K562 (cell line): ENCODE data around the gene ATP6V0A1. TPM values are rescaled to one million over a fixed set of nuclear protein-coding genes. Genes with fewer than 3 reads are reported as not detected.

Experiments
- ATAC-seq: fragments of 200-7000 bp; cut with Tn5 transposase; 3 replicates; pipeline ENCODE4 v1.9.1; 2020; ENCODE audit warnings: moderate library complexity
- BruUV-seq: library from RNA; stranded (reverse); fragments of 400-500 nt; replicated peaks from 2 replicates; lab custom pipeline; 2021; lab: Mats Ljungman, UMichigan
- CTCF ChIA-PET: fragments of 300-600 bp; formaldehyde crosslinking; extraction: SDS; loops from one replicate; lab custom pipeline; 2021; ENCODE audit warnings: low intra/inter-chr PET ratio; lab: Yijun Ruan, JAX
- POLR2A ChIA-PET: fragments of 300-600, 350-650 bp; sonication (Branson Sonifier 250); formaldehyde crosslinking; extraction: SDS; loops from one replicate; lab custom pipeline; 2021; ENCODE audit warnings: antibody characterized with exemption, inconsistent platforms; lab: Yijun Ruan, JAX
- DNase-seq, 4 experiments: peaks; one replicate each; pipeline versions ENCODE4 v3.0.0 to v3.0.0-alpha.2; 2011 to 2018; ENCODE audit warnings: low spot score in 3 of 4, mixed read lengths in 3 of 4; ENCODE audit errors: extremely low read depth in 1 of 4
- FAIRE-seq: peaks from 2 replicates; lab custom pipeline; 2011; peaks lifted over from hg19 to GRCh38; lab: Jason Lieb, UNC
- H2AFZ ChIP-seq: 2 replicates; pipeline ENCODE4 v1.6.0; 2011; ENCODE audit warnings: low read depth, low read length, control low read depth, inconsistent platforms
- H3K27ac ChIP-seq: fragments of 200-600 bp; 3 replicates; pipeline ENCODE4 v1.8.0; 2011; ENCODE audit warnings: low read depth, mild to moderate bottlenecking, control low read depth, inconsistent platforms, low read length, moderate library complexity, mixed read lengths; ENCODE audit errors: extremely low read depth
- H3K27me3 ChIP-seq, 2 experiments: fragments of 300-600 bp in 1 of 2; 2 replicates in 1 of 2; 3 replicates in 1 of 2; pipeline versions ENCODE4 v1.6.0 to v1.8.0; 2011; ENCODE audit warnings: inconsistent platforms in 2 of 2, low read length in 2 of 2, mild to moderate bottlenecking in 1 of 2, mixed read lengths in 1 of 2, moderate library complexity in 1 of 2; ENCODE audit not compliant: control insufficient read depth in 2 of 2, insufficient read depth in 2 of 2
- H3K36me3 ChIP-seq: fragments of 300-600 bp; 3 replicates; pipeline ENCODE4 v1.8.0; 2011; ENCODE audit warnings: mild to moderate bottlenecking, low read length, inconsistent platforms; ENCODE audit not compliant: control insufficient read depth, insufficient read depth
- H3K4me1 ChIP-seq, 2 experiments: fragments of 200-600 bp in 1 of 2; replicated peaks in 1 of 2; 2 replicates in 1 of 2; 3 replicates in 1 of 2; pipeline versions ENCODE4 v1.5.1 to v1.8.0; 2011; ENCODE audit warnings: inconsistent platforms in 2 of 2, low read length in 2 of 2, mild to moderate bottlenecking in 1 of 2, mixed read lengths in 1 of 2, moderate library complexity in 1 of 2; ENCODE audit not compliant: control insufficient read depth in 2 of 2, insufficient read depth in 2 of 2
- H3K4me2 ChIP-seq: 2 replicates; pipeline ENCODE4 v1.6.1; 2011; ENCODE audit warnings: low read length, control low read depth, inconsistent platforms, mixed read lengths; ENCODE audit not compliant: insufficient read depth
- H3K4me3 ChIP-seq: fragments of 200-600 bp; sonication (generic), shearing (Covaris generic); 2 replicates; pipeline ENCODE4 v1.5.1; 2016; ENCODE audit warnings: control low read depth, inconsistent platforms
- H3K79me2 ChIP-seq: fragments of 200-600 bp; 3 replicates; pipeline ENCODE4 v1.8.0; 2011; ENCODE audit warnings: low read length, inconsistent platforms; ENCODE audit not compliant: control insufficient read depth, insufficient read depth
- H3K9ac ChIP-seq, 2 experiments: 2 replicates each; pipeline versions ENCODE4 v1.6.0 to v1.6.1; 2011; ENCODE audit warnings: low read depth in 2 of 2, low read length in 2 of 2, control low read depth in 1 of 2, inconsistent platforms in 1 of 2, mild to moderate bottlenecking in 1 of 2, mixed read lengths in 1 of 2; ENCODE audit not compliant: insufficient read depth in 1 of 2
- H3K9me1 ChIP-seq: one replicate; pipeline ENCODE4 v1.6.0; 2011; ENCODE audit warnings: inconsistent platforms, mild to moderate bottlenecking, low read length, moderate library complexity; ENCODE audit not compliant: control insufficient read depth, insufficient read depth
- H3K9me3 ChIP-seq: replicated peaks from 2 replicates; pipeline ENCODE4 v1.5.1; 2011; ENCODE audit warnings: low read depth, low read length, inconsistent platforms; ENCODE audit not compliant: control insufficient read depth, insufficient read depth
- H4K20me1 ChIP-seq: replicated peaks from 2 replicates; pipeline ENCODE4 v1.6.1; 2011; ENCODE audit warnings: low read length, inconsistent platforms, mixed read lengths; ENCODE audit not compliant: control insufficient read depth, insufficient read depth
- ARID3B ChIP-seq: fragments of 250-450 bp; sonication (Bioruptor Pico); IDR thresholded peaks from 2 replicates; pipeline ENCODE4 v1.4.0; 2020; ENCODE audit warnings: borderline replicate concordance
- ATF6 ChIP-seq: sonication (generic); formaldehyde crosslinking; IDR thresholded peaks from 2 replicates; pipeline ENCODE4 v1.4.0; 2020; ENCODE audit warnings: mild to moderate bottlenecking, missing genetic modification reagents
- E2F5 ChIP-seq: sonication (generic); formaldehyde crosslinking; IDR thresholded peaks from 2 replicates; pipeline ENCODE4 v1.8.0; 2022; ENCODE audit warnings: mild to moderate bottlenecking, missing genetic modification reagents
- KAT8 ChIP-seq: fragments of 450-650 bp; IDR thresholded peaks from 2 replicates; pipeline ENCODE4 v1.6.1; 2016; ENCODE audit warnings: low read depth, mild to moderate bottlenecking
- NFXL1 ChIP-seq: fragments of 450-650 bp; formaldehyde crosslinking; IDR thresholded peaks from 2 replicates; pipeline ENCODE4 v1.4.0; 2021; ENCODE audit warnings: mild to moderate bottlenecking
- NKRF ChIP-seq: fragments of 450-650 bp; IDR thresholded peaks from 2 replicates; pipeline ENCODE4 v1.6.1; 2016; ENCODE audit warnings: borderline replicate concordance
- OTX1 ChIP-seq: fragments of 450-650 bp; formaldehyde crosslinking; IDR thresholded peaks from 2 replicates; pipeline ENCODE4 v1.4.0; 2022; ENCODE audit warnings: mild to moderate bottlenecking
- TFAM ChIP-seq: fragments of 250-450 bp; sonication (Bioruptor Pico); conservative IDR thresholded peaks from 2 replicates; pipeline ENCODE4 v1.5.0; 2021; ENCODE audit warnings: mild to moderate bottlenecking, moderate library complexity
- THRB ChIP-seq: fragments of 450-650 bp; formaldehyde crosslinking; conservative IDR thresholded peaks from 2 replicates; pipeline ENCODE4 v1.4.0; 2022; ENCODE audit warnings: mild to moderate bottlenecking, missing genetic modification characterization
- ZFP1 ChIP-seq: fragments of 450-650 bp; formaldehyde crosslinking; IDR thresholded peaks from 2 replicates; pipeline ENCODE4 v1.4.0; 2020; ENCODE audit warnings: mild to moderate bottlenecking, mixed read lengths
- WGBS: fragments of 100-300 bp; shearing (Covaris generic); methylation state at CpG from one replicate; pipeline ENCODE4 v1.1.6; 2016; ENCODE audit warnings: low coverage, mixed read lengths; ENCODE audit not compliant: insufficient coverage; ENCODE audit errors: missing lambda C conversion rate; 5-methylcytosine and 5-hydroxymethylcytosine counted together
- in situ Hi-C: fragments of 300-500 bp; cut with MboI; formaldehyde crosslinking; loops from 4 replicates; pipeline ENCODE4 v1.15.0; 2018; ENCODE audit warnings: inconsistent platforms, mixed read lengths
- intact Hi-C: fragments of 100-400 bp; cut with micrococcal nuclease; formaldehyde crosslinking; loops from 2 replicates; pipeline ENCODE4 v1.14.2; 2022
- polyA plus RNA-seq, 8 experiments: library from polyadenylated mRNA; depleted of rRNA in 4 of 8; stranded (reverse) in 5 of 8; unstranded in 3 of 8; fragments of >200 nt; fragmentation: Nextera tagmentation in 2 of 8; fragmentation: Illumina TruSeq in 1 of 8; extraction: Ambion mirVana in 2 of 8; extraction: Trizol in 1 of 8; gene quantifications; 2 replicates each; pipeline versions ENCODE4 v1.2.1 to v1.2.3, GENCODE V29; 2011 to 2014; ENCODE audit warnings: inconsistent platforms in 1 of 8, missing spikeins in 1 of 8
- total RNA-seq, 7 experiments: library from RNA; depleted of rRNA in 6 of 7; stranded (reverse); fragments of >200 nt in 6 of 7; fragmentation: Illumina TruSeq in 2 of 7; extraction: Trizol in 2 of 7; gene quantifications; 2 replicates each; pipeline versions ENCODE4 v1.2.1 to v1.2.3, GENCODE V29; 2011 to 2021; ENCODE audit warnings: low replicate concordance in 1 of 7

Gene ATP6V0A1
- total and polyA plus RNA-seq, 9 of the 15 experiments (the other 6 are each of a cell fraction or from before 2014, with no cell fraction given), result 11.8 to 158 (median 75.5) TPM

- POLR2A ChIA-PET, result interaction anchor here (0.6 to 8.3 kb wide), 4 partner anchors 11 to 429 kb away, joined by 3 to 58 read pairs (median 4); partner anchors contain the start of gene PSMC3IP
- Histone ChIP-seq H3K9me3 (no peaks in the 10 kb centered on the region), H3K27me3 (no peaks in the 10 kb centered on the region), H2AFZ (peak overlapping the region; percentile 87), H3K4me3 (peak overlapping the region; percentile 82), H3K36me3 (peaks cover 73% of the 10 kb centered on the region), H3K9ac (peak overlapping the region; percentile 88 to 96), H3K4me1 (peaks cover 36 to 65% of the 10 kb centered on the region in 2 experiments), H3K9me1 (no peaks in the 10 kb centered on the region), H3K27ac (peak overlapping the region; percentile 89), H4K20me1 (no peaks in the 10 kb centered on the region), H3K79me2 (peaks cover 70% of the 10 kb centered on the region), H3K4me2 (peak overlapping the region; percentile 88)
- DNase-seq (no peak), FAIRE-seq (no peak), ATAC-seq (no peak)
- WGBS, result 13% methylated on average over 28 of the region's 28 CpGs
- TSS peak; percentile 47 for BruUV-seq
- CTCF ChIA-PET, result interaction anchor here (0.6 to 0.7 kb wide), 2 partner anchors 13 to 30 kb away, joined by 3 read pairs; partner anchors contain the start of gene NAGLU
- intact Hi-C loops, result no loop called here
- in situ Hi-C loops, result no loop called here
- TF ChIP-seq E2F5 (no peak), ATF6 (CRISPR knock-in tag) (peak; percentile 63; the same call in 1 of the 2 replicates), ARID3B (CRISPR knock-in tag) (0 out of 2 replicates have a peak, but pooled peaks have one; percentile 35), THRB (CRISPR knock-in tag) (0 out of 2 replicates have a peak, but pooled peaks have one; percentile 38), KAT8 (peak; percentile 86), ZFP1 (CRISPR knock-in tag) (no peak), NFXL1 (CRISPR knock-in tag) (peak; percentile 65; the same call in 1 of the 2 replicates), OTX1 (CRISPR knock-in tag) (peak; percentile 83), TFAM (CRISPR knock-in tag) (no peak), NKRF (peak; percentile 29; the same call in 1 of the 2 replicates)
These were observed 107.7 kb downstream of the ATP6V0A1 start for GRCh38 chr17:42566215-42566882.
